ENCODE measurements around the gene HOXB3.
"Not testable (repeated sequence)": the region's sequence is repeated elsewhere in the genome, so short reads cannot be mapped to it uniquely, and the experiment has no call there.

Gene HOXB3

GRCh38 chr17:48545539-48545938 lies 44.5 kb downstream of the HOXB3 start:
- DNase-seq (ENCODE audit: low read depth in 2 of 2) = no peak

DNA sequence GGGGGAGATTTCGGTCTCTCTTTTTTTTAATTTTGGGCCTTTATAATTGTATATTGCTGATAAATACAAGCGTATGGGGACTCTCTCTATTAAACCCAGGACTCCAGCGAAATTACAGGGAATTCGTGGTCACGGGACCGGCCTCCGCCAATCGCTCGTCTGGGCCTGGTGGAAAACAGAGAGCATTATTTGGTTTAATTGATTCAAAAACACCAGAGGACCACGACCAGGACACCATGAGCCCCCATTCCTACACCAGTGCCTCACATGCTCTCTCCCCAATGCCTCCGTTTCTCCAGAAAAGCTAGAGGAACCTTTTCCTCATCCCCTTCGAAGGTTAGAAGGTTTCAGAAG lies 45.0 kb downstream of the HOXB3 start, which contains the start of gene HOXB2:
TSS of gene HOXB2 (minus strand) at position 88 of the 354 bp plus-strand sequence. CDS start 198 bp downstream, outside the sequence.
- DNase-seq (ENCODE audit: low read depth in 2 of 2) = no peak

DNA sequence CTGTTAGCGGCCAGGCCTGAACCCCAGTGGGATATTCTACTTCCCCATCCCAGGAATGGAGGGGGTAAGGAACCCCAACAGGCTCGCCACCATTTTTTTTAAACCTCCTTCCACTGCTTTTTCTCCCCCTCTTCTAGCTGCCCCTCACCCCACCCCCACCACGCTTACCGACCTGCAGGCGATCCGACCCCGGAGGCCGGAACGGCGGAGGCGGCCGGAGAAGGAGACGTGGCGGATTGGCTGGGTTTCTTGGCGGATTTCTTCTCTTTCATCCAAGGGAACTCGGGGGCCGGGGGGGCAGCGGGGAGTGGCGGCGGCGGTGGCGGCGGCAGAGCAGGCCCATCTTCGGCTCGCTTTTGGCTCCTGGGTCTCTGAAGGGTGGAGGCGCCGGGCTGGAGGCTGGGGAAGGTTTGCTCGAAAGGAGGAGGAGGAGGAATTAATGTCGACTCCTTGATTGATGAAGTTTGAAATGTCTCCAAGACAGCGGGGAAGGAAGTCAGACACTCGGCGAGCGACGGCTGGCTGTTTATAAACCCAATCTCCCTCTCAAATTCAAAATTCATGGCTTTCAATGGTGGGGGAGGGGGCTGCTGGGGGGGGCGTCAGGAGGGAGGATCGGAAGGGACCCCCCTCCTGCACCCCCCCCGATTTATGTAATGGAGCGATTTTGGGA lies 45.6 kb downstream of the HOXB3 start:
- DNase-seq (ENCODE audit: low read depth in 2 of 2) = no peak

DNA sequence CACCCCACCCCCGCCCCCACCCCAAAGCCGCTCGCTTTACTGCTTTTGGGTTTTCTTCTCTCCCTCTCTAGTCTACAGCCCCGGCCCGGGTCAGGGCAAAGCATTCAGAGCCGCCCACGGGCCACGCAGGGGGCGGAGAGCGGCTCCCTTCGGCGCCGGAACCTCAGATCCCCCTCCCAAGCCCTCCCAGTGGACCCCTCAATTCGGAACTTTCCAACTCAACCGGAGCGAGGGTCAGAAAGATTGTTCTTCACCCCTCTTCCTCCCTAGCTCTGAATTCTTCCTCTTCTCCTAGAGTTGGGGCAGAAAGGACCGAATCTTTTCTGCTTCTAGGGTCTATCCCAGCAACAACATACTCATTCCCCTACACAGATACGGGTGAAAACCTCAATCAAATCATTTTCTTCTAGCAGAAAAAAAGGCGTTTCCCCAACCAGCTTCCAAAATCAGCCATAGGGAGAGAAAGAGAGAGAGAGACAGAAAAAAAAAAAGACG lies 46.1 kb downstream of the HOXB3 start:
- DNase-seq (ENCODE audit: low read depth in 2 of 2) = no peak

- no peak for DNase-seq (ENCODE audit: low read depth in 2 of 2)
These were observed 46.8 kb downstream of the HOXB3 start for GRCh38 chr17:48543107-48543853.

- no peak for DNase-seq (ENCODE audit: low read depth in 2 of 2)
These were observed 47.3 kb downstream of the HOXB3 start for GRCh38 chr17:48542698-48543106.

GRCh38 chr17:48542114-48542656 lies 47.9 kb downstream of the HOXB3 start:
- DNase-seq (ENCODE audit: low read depth in 2 of 2) = no peak

DNA sequence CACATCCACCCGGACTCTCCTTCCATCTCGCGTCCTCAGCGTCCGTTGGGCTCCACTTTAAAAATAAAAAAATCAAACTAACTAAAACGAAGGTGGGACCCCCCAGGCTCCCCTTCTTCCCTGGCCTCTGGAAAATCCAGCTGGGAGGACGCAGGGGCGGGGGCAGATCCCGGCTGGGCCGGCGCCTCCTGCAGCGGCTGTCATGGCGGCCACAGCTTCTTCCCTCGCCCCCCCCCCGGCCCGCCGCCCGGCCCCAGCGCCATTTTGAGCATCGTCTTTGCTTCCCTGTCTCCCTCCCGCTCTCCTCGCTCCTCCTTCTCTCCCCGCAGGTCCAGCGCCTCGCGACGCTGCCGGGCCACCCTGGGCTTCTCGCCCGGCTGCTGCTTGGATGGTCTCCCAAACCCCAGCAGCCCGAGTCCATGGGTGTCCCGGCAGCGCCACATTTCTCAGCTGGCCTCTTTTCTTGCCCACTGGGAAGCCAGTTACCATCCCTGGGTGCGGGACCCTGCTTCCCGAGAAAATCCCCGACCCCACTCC lies 48.4 kb downstream of the HOXB3 start:
- no peak for DNase-seq (ENCODE audit: low read depth in 2 of 2)

DNA sequence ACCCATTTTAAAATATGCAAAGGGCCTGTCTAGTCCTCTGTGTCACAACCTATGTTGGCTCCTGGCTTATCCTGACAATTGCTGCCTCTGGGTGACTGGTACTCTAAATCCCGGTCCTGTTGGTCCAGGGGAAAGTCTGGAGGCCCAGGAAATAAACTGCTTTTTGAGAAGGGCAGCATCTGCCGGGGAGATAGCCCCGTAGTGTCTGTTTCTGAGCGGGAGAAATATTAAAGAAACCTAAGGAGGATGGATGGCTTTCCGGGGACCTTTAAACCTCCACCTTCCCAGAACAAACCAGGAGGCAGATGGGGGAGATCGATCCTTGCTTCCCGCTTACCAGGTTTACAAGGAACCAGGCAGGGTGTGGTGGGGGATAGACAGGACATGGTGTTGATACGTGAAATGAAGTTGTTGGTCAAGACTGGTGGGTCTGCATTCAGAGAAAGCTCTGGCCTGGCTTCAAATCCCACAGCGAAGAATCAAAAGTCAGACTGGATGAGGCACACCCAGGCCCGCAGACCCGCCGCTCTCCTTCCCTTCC lies 48.9 kb downstream of the HOXB3 start:
- DNase-seq (ENCODE audit: low read depth in 2 of 2) = no peak

DNA sequence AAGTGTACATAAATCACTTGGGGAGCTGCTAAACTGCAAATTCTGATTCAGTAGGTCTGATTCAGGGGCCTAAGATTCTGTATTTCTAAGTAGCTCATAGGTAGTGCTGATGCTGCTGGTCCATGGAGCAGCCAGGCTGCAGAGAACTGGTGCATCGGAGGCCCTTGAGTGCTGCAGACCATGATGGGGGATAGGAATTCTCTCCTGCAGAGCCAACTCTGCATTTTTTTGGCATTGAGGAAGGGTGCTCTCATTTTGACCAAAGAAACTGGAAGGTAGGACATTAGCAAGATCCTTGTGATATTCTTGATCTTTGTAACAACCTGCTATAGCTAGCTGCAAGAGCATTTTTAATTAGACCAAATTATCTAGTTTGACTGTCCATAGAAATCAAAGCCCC lies 49.8 kb downstream of the HOXB3 start:
- DNase-seq (ENCODE audit: low read depth in 2 of 2) = no peak

DNA sequence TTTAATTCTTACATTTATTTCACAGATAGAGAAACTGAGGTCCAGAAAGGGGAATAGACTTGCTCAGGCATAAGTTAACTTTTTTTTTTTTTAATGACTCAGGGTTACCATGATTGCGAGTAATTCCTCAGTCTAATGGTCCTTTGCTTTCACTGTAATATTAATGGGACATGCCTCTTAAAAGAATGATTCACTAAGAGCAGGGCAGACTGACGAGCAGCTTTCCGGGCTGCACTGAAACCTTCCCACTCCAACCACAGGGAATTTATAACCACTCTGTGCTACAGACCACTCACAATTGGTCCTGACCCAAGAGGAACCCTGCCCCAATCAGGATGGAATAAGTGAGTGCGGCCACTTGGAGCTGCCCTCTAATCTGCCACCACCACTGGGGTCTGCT lies 50.9 kb downstream of the HOXB3 start:
- no peak for DNase-seq (ENCODE audit: low read depth in 2 of 2)

DNA sequence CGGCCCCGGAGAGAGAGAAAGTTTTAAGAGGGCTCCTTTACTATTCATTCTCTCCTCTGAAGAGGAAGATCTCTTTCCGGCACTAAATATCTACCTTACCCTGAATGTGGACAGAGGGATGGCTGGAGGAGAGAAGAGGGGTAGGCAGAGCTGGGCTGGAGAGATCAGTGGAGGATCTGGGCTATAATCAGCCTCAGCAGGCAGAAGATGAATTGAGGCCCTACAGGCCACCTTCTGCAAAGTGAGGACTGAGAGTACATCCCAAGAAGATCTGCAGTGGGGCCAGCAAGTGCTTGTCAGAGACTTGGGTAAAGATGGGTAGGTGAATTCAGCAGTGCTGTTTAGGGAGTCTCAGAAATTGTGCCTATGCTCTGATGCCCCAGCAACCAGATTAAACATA lies 52.7 kb downstream of the HOXB3 start:
- DNase-seq (ENCODE audit: low read depth in 2 of 2) = no peak

DNA sequence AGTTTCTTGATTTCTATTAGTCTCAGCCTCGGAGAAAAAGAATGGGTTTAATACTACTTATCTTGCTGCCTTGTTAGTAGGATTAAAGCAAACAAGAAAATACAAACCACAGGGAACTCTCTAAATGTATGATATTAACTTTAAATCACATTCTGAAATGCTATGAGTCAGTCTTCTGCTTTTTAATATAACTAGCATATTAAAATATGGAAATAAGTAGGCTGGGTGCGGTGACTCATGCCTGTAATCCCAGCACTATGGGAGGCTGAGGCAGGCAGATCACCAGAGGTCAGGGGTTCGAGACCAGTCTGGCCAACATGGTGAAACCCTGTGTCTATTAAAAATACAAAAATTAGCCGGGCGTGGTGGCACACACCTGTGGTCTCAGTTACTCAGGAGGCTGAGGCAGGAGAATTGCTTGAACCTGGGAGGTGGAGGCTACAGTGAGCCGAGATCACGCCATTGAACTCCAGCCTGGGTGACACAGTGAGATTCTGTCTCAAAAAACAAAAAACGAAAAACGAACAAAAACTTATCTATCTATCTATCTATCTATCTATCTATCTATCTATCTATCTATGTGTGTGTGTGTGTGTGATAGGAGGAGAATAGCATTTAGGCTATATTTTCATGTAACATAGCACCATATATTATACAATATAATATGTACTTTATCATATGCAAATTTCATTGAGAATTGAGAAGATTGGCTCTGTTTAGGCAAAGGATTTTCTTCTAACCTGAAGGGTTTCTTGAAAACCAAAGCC lies 54.1 kb downstream of the HOXB3 start:
- DNase-seq (ENCODE audit: low read depth in 2 of 2) = not testable (repeated sequence)

DNA sequence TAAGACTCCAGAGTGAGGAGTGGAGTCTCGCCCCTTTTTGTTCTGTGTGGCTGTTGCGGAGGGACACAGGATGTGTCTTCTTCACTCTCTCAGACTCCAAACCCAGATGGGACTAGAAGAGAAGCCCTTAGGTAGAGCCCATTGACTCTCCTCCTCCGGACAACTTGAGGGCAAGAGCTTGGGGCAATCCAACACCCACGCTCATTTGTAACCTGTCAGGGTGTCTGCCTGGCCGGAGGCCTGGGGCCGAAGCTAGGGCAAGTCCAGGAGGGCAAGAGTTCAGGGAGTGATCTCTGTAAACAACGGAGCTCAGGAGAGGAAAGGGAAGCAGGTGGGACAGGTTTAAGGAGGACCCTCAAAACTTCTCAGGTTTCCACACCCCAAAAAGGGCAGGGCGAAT lies 57.8 kb downstream of the HOXB3 start:
- no peak for DNase-seq (ENCODE audit: low read depth in 2 of 2)

DNA sequence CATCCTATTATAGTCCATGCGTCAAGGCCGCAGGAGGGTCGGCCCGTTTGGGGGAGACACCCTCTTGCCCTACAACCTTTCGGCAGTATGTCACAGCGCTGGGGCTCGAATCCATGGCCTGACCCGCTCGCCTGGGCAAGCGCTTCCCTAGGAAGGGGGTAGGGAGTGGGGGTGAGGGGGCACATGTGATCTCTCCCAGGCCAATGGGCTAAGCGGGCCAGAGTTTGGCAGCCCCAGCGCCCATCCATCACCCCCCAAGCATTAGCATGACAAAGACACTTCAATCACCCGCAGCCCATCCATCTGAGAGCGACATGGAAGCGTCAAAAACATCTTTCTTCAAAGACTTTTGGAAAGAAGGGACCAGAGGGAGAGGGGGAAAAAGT lies 59.2 kb downstream of the HOXB3 start, which contains the start of gene HOXB1:
TSS of gene HOXB1 (minus strand) at position 125 of the 386 bp plus-strand sequence. CDS start at position 18, 107 bp downstream.
- no peak for DNase-seq (ENCODE audit: low read depth in 2 of 2)

DNA sequence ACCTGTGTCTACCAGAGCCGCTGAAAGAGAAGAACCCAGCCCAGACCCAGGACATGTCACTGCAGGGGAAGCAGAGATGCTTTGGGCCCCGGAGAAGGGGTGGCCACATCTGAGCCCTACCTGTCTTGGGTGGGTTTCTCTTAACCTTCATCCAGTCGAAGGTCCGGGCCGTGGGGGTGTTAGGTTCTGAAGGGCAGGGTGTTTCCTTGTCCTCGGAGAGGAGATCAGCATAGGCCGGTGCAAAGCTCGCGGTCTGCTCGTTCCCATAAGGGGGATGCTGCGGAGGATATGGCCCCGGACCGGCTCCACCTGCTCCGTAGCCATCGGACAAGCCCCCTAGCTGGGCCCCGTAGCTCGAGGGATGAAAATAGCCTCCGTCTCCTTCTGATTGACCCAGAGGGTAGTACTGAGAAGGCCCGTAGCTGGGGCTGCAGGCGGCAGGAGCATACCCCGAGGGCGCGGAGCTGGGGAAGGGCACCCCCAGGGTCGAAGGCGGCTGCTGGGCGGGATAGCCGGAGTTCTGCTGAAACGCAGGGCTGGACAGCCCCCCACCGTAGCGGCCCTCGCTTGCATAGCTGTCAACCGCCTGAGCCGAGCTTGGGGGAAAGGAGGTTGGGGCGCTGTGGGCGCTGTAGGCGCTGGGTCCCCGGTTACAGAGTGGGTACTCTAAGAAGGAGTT lies 59.7 kb downstream of the HOXB3 start:
- no peak for DNase-seq (ENCODE audit: low read depth in 2 of 2)

DNA sequence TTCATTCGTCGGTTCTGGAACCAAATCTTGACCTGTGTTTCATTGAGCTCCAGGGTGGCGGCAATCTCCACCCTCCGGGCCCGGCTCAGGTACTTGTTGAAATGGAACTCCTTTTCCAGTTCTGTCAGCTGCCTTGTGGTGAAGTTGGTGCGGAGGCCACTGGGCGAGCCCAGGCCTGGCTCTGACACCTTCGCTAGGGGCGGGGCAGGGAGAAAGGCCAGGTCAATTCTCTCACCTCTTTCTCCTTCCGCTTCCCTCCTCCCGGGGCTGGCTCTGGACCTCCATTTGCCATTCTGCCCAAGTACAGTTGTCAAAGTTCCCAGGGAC lies 60.4 kb downstream of the HOXB3 start:
- DNase-seq (ENCODE audit: low read depth in 2 of 2) = no peak

GRCh38 chr17:48528936-48529682 lies 60.9 kb downstream of the HOXB3 start:
- no peak for DNase-seq (ENCODE audit: low read depth in 2 of 2)

DNA sequence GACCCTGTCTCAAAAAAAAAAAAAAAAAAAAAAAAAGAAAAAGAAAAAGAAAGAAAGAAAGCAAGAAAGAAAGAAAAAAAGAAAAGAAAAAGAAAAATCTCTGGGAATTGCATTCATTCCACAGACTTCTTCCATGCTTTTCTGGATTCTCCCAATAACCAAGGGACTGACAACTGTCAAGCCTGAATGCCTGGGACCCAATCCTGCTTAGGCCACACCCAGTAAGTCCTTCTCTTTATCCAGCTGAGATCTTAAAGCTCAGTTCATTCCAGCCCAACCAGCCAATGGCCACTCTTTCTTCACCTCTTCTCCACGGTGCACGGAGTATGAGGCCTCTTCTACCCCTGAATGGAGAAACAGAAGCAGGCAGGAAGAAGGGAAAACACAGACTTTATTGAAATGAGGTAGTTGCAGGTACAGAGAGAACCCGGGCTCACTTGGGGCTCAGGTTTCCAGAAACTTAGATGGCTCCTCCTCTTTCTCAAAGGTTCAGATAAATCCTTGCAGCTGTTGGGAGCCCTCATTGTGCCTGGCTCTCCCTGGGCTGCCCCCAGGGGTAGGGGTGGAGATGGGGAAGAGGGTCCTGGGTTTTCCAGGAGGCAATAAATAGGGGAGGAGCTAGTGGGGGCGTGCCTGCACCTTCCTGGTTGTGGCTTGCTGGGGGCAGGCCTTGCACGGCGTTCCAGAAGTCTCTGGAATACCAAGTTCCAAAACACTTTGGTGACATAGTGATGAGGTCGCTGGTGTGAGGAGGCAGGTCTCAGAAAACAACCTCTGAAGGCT lies 61.7 kb downstream of the HOXB3 start:
- no peak for DNase-seq (ENCODE audit: low read depth in 2 of 2)

GRCh38 chr17:48527547-48527932 lies 62.5 kb downstream of the HOXB3 start:
- no peak for DNase-seq (ENCODE audit: low read depth in 2 of 2)
